Stimulated activated CD4-positive, alpha-beta T cell treated with anti-CD3 and anti-CD28 coated beads, Interleukin-15, amount 100 ng/mL, for 1 hour (primary cell): Measurements from ENCODE around the gene MASP1.

Experiments used
- DNase-seq, 2 donors: peaks; one replicate each; pipeline ENCODE4 v3.0.0-alpha.2; 2020; ENCODE audit warnings: low read depth in 1 of 2, low spot score in 1 of 2

MASP1 gene

GRCh38 chr3:187291512-187292132 is at the start of gene MASP1:
TSS of gene MASP1 (minus strand) at chr3:187291737. CDS start at chr3:187291632, 105 bp downstream.
- DNase-seq, result no peak

GRCh38 chr3:187340578-187340977 is 49.0 kb upstream of the MASP1 start:
- DNase-seq, result no peak

- DNase-seq, result no peak
Observed at GRCh38 chr3:187336322-187336721, 44.8 kb upstream of the MASP1 start.

- DNase-seq, result no peak
Observed at GRCh38 chr3:187334904-187335303, 43.4 kb upstream of the MASP1 start.

- DNase-seq, result no peak
Observed at GRCh38 chr3:187328691-187329090, 37.2 kb upstream of the MASP1 start.

- DNase-seq, result no peak
Observed at GRCh38 chr3:187327845-187328244, 36.3 kb upstream of the MASP1 start.

GRCh38 chr3:187325632-187326031 is 34.1 kb upstream of the MASP1 start:
- DNase-seq, result no peak

GRCh38 chr3:187323091-187323490 is 31.6 kb upstream of the MASP1 start:
- no peak for DNase-seq

- no peak for DNase-seq
Observed at GRCh38 chr3:187322291-187322690, 30.8 kb upstream of the MASP1 start.

- DNase-seq, result no peak
Observed at GRCh38 chr3:187321766-187322165, 30.2 kb upstream of the MASP1 start.

- DNase-seq, result no peak
Observed at GRCh38 chr3:187319699-187320302, 28.3 kb upstream of the MASP1 start.

- no peak for DNase-seq
Observed at GRCh38 chr3:187318819-187319616, 27.5 kb upstream of the MASP1 start.

GRCh38 chr3:187315872-187316271 is 24.3 kb upstream of the MASP1 start:
- no peak for DNase-seq

- no peak for DNase-seq
Observed at GRCh38 chr3:187314176-187314575, 22.6 kb upstream of the MASP1 start.

GRCh38 chr3:187310954-187311470 is 19.5 kb upstream of the MASP1 start:
- DNase-seq, result no peak

GRCh38 chr3:187310226-187310625 is 18.7 kb upstream of the MASP1 start:
- no peak for DNase-seq

- no peak for DNase-seq
Observed at GRCh38 chr3:187305881-187306280, 14.3 kb upstream of the MASP1 start.

GRCh38 chr3:187299611-187300010 is 8.1 kb upstream of the MASP1 start:
- DNase-seq, result no peak

GRCh38 chr3:187296911-187297310 is 5.4 kb upstream of the MASP1 start:
- no peak for DNase-seq

- DNase-seq, result no peak
Observed at GRCh38 chr3:187296058-187296457, 4.5 kb upstream of the MASP1 start.

- no peak for DNase-seq
Observed at GRCh38 chr3:187295316-187296034, 3.9 kb upstream of the MASP1 start.
